Measurements from ENCODE around the gene GADD45B.
"Not testable (repeated sequence)": the region's sequence is repeated elsewhere in the genome, so short reads cannot be mapped to it uniquely, and the experiment has no call there.

The GADD45B gene

DNA sequence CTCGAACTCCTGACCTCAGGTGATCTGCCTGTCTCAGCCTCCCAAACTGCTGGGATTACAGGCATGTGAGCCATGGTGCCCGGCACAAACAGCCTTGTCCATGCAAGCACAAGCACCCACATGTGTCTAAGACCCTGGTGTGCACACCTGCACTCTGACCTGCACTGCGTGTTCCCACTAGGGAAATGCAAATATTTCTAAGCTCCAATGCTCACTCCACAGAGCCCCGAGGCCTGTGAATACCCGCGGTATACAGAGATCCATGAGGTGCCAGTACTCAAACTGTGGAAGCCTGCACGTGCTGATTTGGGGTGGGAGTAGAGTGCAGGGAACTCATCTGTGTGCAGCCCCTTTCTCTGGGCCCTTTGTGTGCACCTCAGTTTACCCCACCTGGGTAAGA, 14.7 kb downstream of the GADD45B start:
- DNase-seq: no peak

DNA sequence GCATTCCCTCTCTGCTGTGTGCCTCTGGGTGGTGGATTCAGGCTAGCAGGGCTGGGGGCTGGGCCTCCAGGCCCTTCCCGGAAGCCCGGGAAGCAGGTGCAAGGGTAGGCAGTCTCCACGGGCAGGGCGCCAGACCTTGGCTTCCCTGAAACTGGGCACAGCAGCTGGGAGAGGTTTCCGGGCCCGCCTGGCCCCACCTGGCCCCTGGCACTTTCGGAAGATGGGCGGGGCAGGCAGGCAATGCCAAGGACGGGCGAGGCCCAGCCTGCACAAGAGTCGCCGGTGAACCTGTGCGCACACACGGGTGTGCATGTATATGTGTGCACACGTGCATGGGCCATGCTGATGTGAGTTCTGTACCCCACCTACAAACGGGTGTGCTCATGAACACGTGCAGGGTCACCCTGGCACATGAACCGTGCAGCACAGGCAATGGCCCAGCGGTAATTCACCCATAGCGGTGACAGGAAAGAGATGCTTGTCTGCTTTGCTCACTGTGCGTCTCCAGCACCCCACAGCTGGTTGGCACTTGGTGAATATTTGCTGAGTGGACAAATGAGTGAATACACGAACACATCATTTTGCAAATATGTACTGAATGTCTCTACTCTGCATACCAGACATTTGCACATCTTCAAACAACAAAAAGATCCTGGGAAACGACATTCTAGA, 15.3 kb downstream of the GADD45B start:
- DNase-seq: no peak

DNA sequence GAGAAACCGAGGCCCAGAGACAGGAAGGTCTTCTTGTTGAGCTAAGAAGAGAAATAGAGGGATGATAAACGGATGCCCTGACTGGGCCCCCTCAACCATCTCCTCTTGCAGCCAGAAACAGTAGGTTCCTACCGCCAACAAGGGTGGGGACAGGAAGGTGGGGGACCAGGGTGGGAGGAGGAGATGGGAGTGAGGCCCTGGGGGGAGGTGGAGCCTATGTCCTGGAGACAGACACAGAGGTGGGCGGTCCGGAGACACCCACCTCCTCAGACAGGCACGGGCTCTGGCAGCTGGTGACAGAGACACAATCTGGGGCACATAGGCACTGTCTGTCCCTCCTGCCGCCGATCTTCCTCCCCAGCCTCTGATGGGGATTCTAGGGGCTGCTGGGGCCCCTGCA, 16.9 kb downstream of the GADD45B start:
- DNase-seq: no peak

DNA sequence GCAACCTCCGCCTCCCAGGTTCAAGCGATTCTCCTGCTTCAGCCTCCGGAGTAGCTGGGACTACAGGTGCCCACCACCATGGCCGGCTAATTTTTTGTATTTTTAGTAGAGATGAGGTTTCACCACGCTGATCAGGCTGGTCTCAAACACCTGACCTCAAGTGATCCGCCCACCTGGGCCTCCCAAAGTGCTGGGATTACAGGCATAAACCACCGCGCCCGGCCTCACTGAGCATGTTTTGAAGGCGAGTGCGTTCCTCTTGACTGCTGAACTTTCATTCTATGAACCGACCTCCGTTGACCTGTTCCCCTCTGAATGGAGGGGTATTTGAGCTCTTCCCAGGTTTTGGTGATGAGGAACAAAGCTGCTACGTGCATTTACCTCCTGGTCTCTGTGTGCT, 17.5 kb downstream of the GADD45B start:
- not testable (repeated sequence) for DNase-seq

DNA sequence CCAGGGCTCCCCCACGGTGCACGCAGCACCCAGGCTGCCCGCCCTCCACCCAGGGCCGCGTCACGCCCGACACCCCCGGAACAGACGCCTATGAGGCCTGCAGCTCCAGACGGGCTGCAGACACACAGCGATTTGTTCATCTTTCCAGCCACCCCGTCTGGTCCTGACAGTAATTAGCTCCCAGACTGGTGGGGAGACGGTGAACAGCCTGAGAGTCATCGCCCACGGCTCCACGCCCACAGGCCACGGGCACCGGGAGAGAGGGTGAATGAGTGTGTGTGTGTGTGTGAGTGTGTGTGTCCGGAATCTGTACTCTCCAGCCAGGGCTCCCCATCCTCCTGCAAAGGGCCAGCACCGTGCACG, 18.1 kb downstream of the GADD45B start:
- DNase-seq: no peak

GRCh38 chr19:2494447-2495129, 18.7 kb downstream of the GADD45B start:
- DNase-seq: no peak

GRCh38 chr19:2495130-2495641, 19.3 kb downstream of the GADD45B start:
- DNase-seq: no peak

DNA sequence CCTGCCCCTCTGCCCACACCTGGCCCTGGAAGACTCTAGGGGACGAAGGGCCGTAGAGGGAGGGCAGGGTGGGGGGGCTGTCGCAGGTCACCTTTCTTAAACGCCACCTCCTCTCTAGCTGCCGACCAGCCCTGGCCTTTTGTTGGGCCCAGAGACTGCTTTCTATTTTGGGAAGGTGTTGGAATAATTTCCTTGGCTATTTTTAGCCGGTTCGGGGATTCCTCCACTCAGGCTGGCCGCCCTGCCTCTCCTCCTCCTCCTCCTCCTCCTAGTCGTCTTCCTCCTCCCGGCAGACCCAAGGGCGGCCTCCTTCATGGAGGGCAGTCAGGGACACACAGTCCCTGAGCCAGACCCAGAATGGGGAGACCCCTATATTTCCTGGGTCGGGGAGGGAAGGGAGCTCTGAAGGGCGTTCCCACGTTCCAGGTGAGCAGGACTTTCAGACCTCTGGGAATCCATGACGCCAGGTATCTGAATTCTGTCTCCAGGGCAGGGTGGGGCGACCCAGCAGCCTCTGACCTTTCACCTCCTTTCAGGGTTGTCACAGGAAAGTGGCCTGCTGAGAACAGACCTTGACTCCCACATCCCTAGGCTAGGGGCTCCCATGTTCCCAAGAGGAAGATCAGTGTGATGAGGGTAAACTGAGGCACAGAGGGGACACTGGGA, 19.9 kb downstream of the GADD45B start:
- DNase-seq: no peak

DNA sequence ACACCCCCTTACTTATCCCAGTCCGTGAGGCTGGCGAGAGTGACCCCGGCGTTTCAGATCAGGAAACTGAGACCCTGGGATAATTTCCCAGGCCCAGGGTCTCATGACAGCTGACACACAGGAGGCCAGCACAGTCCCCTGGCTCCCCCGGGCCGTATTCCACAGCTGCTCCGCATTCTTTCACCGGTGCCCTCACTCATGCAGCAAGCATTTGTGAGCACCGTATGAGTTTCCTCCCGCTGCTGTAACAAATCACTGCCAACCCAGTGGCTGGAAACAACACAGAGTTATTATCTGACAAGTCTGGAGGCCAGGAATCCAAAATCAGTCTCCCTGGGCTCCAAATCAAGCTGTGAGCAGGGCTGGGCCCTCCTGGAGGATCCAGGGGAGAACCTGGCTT, 21.3 kb downstream of the GADD45B start:
- no peak for DNase-seq

DNA sequence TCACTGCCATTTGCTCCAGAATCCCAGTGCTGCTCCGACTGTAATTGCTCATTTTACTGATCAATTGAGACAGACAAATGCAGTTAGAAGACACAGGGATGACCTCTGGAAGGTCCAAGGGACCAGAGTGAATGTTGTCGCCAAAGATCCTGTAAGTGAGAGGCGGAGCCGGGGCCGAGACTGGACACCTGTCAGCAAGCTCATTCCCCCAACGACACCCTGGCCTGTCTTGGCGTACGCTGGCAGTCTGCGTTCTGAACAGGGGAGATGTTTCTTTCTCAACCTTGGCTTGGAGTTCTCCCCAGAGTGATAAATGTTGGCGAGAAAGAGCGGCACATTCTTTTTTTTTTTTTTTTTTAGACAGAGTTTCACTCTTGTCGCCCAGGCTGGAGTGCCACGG, 24.2 kb downstream of the GADD45B start:
- DNase-seq: no peak

GRCh38 chr19:2500841-2501261, 24.9 kb downstream of the GADD45B start:
- DNase-seq: no peak

DNA sequence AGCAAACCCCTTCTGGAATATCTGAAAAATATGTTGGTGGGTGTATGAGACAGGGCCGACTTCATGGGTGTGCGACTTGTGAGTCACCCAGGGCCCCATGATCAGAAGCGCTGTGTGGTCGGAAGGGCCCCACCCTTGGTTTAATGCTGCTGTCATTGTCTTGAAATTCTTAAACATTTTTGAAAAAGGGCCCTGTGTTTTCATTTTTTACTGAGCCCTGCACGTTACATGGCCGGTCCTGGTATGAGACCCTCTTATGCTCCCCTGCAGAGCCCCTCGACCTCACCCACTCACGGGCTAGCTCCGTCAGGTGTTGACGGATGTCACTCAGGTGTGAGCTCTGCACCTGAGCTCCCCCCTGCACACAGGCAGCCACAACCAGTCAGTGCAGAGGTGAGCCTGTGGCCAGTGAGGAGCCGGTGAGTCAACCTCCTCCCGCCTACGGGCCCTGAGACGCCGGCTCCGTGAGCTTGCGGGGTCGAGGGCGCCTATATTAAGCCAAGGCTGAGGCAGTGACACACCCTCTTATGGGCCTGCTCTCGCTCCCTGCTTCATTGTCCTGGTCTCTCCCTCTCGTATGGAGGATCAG, 27.7 kb downstream of the GADD45B start:
- no peak for DNase-seq

DNA sequence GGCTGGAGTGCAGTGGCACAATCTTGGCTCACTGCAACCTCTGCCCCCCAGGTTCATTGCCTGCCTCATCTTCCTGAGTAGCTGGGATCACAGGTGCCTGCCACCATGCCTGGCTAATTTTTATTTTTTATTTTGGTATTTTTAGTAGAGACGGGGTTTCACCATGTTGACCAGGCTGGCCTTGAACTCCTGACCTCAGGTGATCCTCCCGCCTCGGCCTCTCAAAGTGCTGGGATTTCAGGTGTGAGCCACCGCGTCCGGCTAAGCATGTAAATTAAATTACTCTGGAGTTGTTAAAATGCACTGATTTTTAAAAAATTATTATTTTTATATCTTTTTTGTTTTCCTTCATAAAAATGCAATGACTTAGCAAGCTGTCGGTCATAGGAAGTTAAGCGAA, 30.7 kb downstream of the GADD45B start:
- not testable (repeated sequence) for DNase-seq

GRCh38 chr19:2507109-2507508, 31.2 kb downstream of the GADD45B start:
- no peak for DNase-seq

DNA sequence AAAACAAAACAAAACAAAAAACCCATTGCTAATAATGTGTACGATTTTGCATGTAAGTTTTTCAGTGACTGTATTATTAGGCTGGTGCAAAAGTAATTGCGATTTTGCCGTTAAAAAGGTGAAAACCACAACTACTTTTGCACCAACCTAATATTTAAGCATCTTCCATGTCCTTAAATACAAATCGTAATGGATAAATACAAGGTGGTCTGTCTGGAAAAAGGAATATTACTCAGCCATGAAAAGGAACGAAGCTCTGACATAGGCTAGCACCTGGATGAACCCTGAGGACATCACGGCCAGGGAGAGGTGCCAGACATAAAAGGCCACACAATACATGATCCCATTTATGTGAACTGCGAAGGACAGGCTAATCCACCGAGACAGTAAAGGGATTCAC, 33.2 kb downstream of the GADD45B start:
- DNase-seq: no peak

GRCh38 chr19:2511570-2511969, 35.6 kb downstream of the GADD45B start:
- no peak for DNase-seq

- no peak for DNase-seq
These were observed 36.1 kb downstream of the GADD45B start for GRCh38 chr19:2511991-2512390.

DNA sequence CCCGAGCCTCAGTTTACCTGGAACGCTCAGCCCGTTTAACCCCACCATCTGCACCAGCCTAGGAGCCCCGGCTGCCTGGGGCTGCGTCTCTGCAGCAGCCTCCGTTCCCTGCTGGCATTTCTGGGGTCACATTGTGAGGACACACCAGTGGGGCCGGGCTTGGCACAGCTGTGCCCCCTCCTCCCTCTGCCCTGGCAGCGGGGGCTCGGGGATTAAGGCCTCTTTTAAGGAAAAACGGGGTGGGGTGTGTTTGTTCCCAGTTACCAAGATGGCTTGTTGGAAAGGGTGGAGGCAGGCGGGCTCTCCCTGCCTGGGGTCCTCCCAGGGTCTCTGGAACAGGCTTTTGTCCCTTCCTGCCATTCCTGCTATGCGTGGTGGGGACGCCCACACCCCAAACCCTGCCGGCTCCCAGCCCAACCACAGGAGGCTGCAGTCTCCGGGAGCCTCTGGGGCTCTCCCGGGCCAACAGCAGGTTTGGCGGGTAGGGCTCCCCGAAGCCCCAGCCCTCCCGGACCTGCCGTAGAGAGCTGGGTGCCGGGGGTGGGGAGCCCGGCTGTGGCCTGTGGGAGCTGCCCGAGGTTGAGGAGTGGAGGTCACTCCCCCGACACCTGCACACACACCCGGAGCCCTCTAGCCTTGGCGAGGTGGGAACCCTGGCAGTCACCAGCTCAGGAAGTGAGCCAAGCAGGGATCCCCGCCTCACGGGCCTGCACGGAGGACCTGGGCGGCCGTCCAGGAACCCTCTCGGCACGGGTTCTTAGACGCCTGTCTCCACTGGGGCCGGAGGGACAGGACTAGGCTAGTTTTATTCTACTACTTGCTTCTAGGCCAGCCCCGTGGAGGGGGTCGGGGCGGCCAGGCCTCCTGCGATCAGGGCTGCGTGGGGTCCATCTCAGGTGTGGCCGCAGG, 36.9 kb downstream of the GADD45B start:
- DNase-seq: no peak

- DNase-seq: no peak
These were observed 39.1 kb downstream of the GADD45B start for GRCh38 chr19:2514981-2515518.

GRCh38 chr19:2516727-2517126, 40.8 kb downstream of the GADD45B start:
- DNase-seq: no peak

GRCh38 chr19:2517881-2518601, 42.1 kb downstream of the GADD45B start:
- DNase-seq: no peak

DNA sequence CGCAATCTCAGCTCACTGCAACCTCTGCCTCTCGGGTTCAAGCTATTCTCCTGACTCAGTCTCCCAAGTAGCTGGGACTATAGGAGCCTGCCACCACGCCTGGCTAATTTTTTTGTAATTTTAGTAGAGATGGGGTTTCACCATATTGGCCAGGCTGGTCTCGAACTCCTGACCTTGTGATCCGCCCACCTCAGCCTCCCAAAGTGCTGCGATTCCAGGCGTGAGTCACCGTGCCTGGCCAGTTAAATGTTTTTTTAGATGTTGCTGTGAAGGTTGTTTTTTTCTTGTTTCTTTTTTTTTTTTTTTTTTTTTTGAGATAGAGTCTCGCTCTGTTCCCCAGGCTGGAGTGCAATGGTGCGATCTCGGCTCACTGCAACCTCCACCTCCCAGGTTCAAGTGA, 42.9 kb downstream of the GADD45B start:
- DNase-seq: not testable (repeated sequence)

All from NCI-H1048 (cell line).